ENCODE results near the gene BPI.

The BPI gene

GRCh38 chr20:38290829-38291814 lies 12.8 kb upstream of the BPI start:
- Histone ChIP-seq H3K36me3 (ENCODE audit: control insufficient read depth, insufficient read depth, low read length) (no peaks in the 10 kb centered on the region), H3K9ac (no peak overlapping the region), H3K4me2 (ENCODE audit: low read length) (no peak overlapping the region), H3K27me3 (ENCODE audit: control insufficient read depth, insufficient read depth, low read length) (peaks cover 5% of the 10 kb centered on the region), H3K27ac (no peak overlapping the region), H3K4me1 (no peaks in the 10 kb centered on the region), H2AFZ (no peak overlapping the region), H3K4me3 (ENCODE audit: low read depth, low read length) (no peak overlapping the region), H3K79me2 (no peaks in the 10 kb centered on the region), H3K9me3 (ENCODE audit: control insufficient read depth, low read length) (no peaks in the 10 kb centered on the region)
- TF ChIP-seq CTCF (IDR thresholded peaks at IDR 0.05): no peak

GRCh38 chr20:38291966-38292365 lies 12.0 kb upstream of the BPI start:
- no peak overlapping the region for H2AFZ ChIP-seq
- H3K36me3 ChIP-seq (ENCODE audit: control insufficient read depth, insufficient read depth, low read length): no peaks in the 10 kb centered on the region
- H3K4me3 ChIP-seq (ENCODE audit: low read depth, low read length): no peak overlapping the region
- H3K79me2 ChIP-seq: no peaks in the 10 kb centered on the region
- TF ChIP-seq CTCF (IDR thresholded peaks at IDR 0.05): no peak
- H3K9ac ChIP-seq: no peak overlapping the region
- H3K9me3 ChIP-seq (ENCODE audit: control insufficient read depth, low read length): no peaks in the 10 kb centered on the region
- H3K27ac ChIP-seq: no peak overlapping the region
- peaks cover 5% of the 10 kb centered on the region for H3K27me3 ChIP-seq (ENCODE audit: control insufficient read depth, insufficient read depth, low read length)
- H3K4me1 ChIP-seq: no peaks in the 10 kb centered on the region
- no peak overlapping the region for H3K4me2 ChIP-seq (ENCODE audit: low read length)

DNA sequence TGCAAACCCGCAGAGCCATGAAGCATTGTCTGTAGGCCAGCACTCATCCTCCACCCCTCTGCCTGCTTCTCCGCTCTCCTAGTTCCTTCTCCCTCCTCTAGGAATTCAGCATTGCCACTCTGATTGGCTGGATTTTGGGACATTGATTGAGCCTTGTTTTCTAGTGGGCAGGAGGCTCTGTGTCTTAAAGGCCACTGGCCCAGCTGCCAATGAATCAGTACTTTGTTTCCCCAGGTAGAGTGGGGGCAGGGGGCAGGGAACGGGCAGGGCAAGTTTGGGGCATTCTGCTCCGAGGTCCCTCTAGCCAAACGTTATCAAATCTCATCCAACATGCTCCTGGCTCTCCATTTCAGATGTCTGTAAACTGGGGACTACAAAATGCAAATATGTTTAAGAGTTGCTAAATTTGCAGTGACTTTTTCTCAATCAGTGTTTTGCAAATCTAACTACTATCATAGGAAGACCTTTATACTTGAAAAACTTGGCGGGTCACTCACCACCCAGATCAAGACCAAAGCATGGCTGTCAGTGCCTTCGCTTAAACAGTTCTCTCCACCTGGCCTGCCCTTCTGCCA lies 10.4 kb upstream of the BPI start:
- no peak overlapping the region for H3K4me3 ChIP-seq (ENCODE audit: low read depth, low read length)
- no peaks in the 10 kb centered on the region for H3K9me3 ChIP-seq (ENCODE audit: control insufficient read depth, low read length)
- H3K9ac ChIP-seq: no peak overlapping the region
- no peaks in the 10 kb centered on the region for H3K36me3 ChIP-seq (ENCODE audit: control insufficient read depth, insufficient read depth, low read length)
- H2AFZ ChIP-seq: no peak overlapping the region
- TF ChIP-seq CTCF (IDR thresholded peaks at IDR 0.05): no peak
- no peaks in the 10 kb centered on the region for H3K4me1 ChIP-seq
- no peak overlapping the region for H3K4me2 ChIP-seq (ENCODE audit: low read length)
- H3K79me2 ChIP-seq: no peaks in the 10 kb centered on the region
- H3K27ac ChIP-seq: no peak overlapping the region
- peaks cover 5% of the 10 kb centered on the region for H3K27me3 ChIP-seq (ENCODE audit: control insufficient read depth, insufficient read depth, low read length)

- no peak overlapping the region for H2AFZ ChIP-seq
- no peak overlapping the region for H3K27ac ChIP-seq
- peaks cover 5% of the 10 kb centered on the region for H3K27me3 ChIP-seq (ENCODE audit: control insufficient read depth, insufficient read depth, low read length)
- no peak overlapping the region for H3K4me2 ChIP-seq (ENCODE audit: low read length)
- H3K36me3 ChIP-seq (ENCODE audit: control insufficient read depth, insufficient read depth, low read length): no peaks in the 10 kb centered on the region
- no peak for TF ChIP-seq CTCF (IDR thresholded peaks at IDR 0.05)
- no peak overlapping the region for H3K4me3 ChIP-seq (ENCODE audit: low read depth, low read length)
- H3K79me2 ChIP-seq: no peaks in the 10 kb centered on the region
- no peaks in the 10 kb centered on the region for H3K9me3 ChIP-seq (ENCODE audit: control insufficient read depth, low read length)
- H3K9ac ChIP-seq: no peak overlapping the region
- H3K4me1 ChIP-seq: no peaks in the 10 kb centered on the region
These were observed 9.8 kb upstream of the BPI start for GRCh38 chr20:38294076-38294591.
